Vagina (tissue), 2 donors: ENCODE measurements around the gene L3MBTL1. TPM values are rescaled to one million over a fixed set of nuclear protein-coding genes. Genes with fewer than 3 reads are reported as not detected.

Experiments
- DNase-seq, 2 donors: peaks; one replicate each; pipeline ENCODE4 v3.0.0-alpha.2; 2017; ENCODE audit errors: extremely low spot score in 2 of 2
- H3K27ac ChIP-seq: fragments of 200-600 bp; sonication (generic); one replicate; pipeline ENCODE4 v1.5.1; 2019
- H3K27me3 ChIP-seq: fragments of 200-600 bp; sonication (generic); one replicate; pipeline ENCODE4 v1.5.1; 2019
- H3K36me3 ChIP-seq, 2 donors: fragments of 200-600 bp; sonication (generic); one replicate each; pipeline ENCODE4 v1.5.1; 2017 to 2019
- H3K4me1 ChIP-seq: fragments of 200-600 bp; sonication (generic); one replicate; pipeline ENCODE4 v1.5.1; 2019
- H3K4me3 ChIP-seq, 2 donors: fragments of 200-600 bp; sonication (generic); 1 replicate in 1 of 2; 2 replicates in 1 of 2; pipeline ENCODE4 v1.5.1; 2016 to 2019
- H3K9me3 ChIP-seq: fragments of 200-600 bp; sonication (generic); one replicate; pipeline ENCODE4 v1.5.1; 2019
- CTCF ChIP-seq, 3 experiments: fragments of 450-650 bp in 2 of 3; fragments of 200-600 bp in 1 of 3; sonication (generic) in 1 of 3; IDR thresholded peaks; one replicate each; pipeline ENCODE4 v1.5.1; 2017 to 2019; ENCODE audit warnings: antibody characterized with exemption in 3 of 3, mild to moderate bottlenecking in 2 of 3, moderate library complexity in 2 of 3
- POLR2A ChIP-seq, 2 donors: fragments of 450-650 bp; IDR thresholded peaks; one replicate each; pipeline ENCODE4 v1.6.1; 2017; ENCODE audit warnings: antibody characterized with exemption in 2 of 2, mild to moderate bottlenecking in 2 of 2, moderate library complexity in 2 of 2
- POLR2AphosphoS5 ChIP-seq, 2 donors: sonication (generic); formaldehyde crosslinking; IDR thresholded peaks; one replicate each; pipeline ENCODE4 v1.9.0; 2017; ENCODE audit warnings: antibody characterized with exemption in 2 of 2, mild to moderate bottlenecking in 2 of 2, low read depth in 1 of 2; ENCODE audit not compliant: insufficient read depth in 1 of 2
- intact Hi-C: fragments of 100-400 bp; cut with DNase I; formaldehyde crosslinking; loops from one replicate; pipeline ENCODE4 v1.15.1; 2023
- total RNA-seq: library from RNA; depleted of rRNA; stranded (reverse); fragments of >200 nt; gene quantifications from one replicate; pipeline ENCODE4 v1.2.3, GENCODE V29; 2016

L3MBTL1 gene
- total RNA-seq, 1 donor from 2014 or later, result 20.9 TPM

GRCh38 chr20:43460830-43461200 is 46.7 kb upstream of the L3MBTL1 start:
- no peak for DNase-seq
- Histone ChIP-seq H3K4me3 (no peak overlapping the region), H3K9me3 (no peaks in the 10 kb centered on the region), H3K4me1 (peaks cover 29% of the 10 kb centered on the region), H3K36me3 (peaks cover 0 to 56% of the 10 kb centered on the region in 2 donors), H3K27me3 (no peaks in the 10 kb centered on the region), H3K27ac (no peak overlapping the region)
- TF ChIP-seq CTCF (IDR thresholded peaks at IDR 0.05) (no peak), POLR2A (IDR thresholded peaks at IDR 0.05) (no peak), POLR2AphosphoS5 (IDR thresholded peaks at IDR 0.05; ENCODE audit: insufficient read depth in 1 of 2, low read depth in 1 of 2) (no peak)
- intact Hi-C loops, result no loop called here

GRCh38 chr20:43461894-43462659 is 45.4 kb upstream of the L3MBTL1 start:
- H3K4me3 ChIP-seq, result no peak overlapping the region
- H3K27ac ChIP-seq, result no peak overlapping the region
- intact Hi-C loops, result no loop called here
- no peak for TF ChIP-seq POLR2A (IDR thresholded peaks at IDR 0.05)
- no peak for TF ChIP-seq CTCF (IDR thresholded peaks at IDR 0.05)
- TF ChIP-seq POLR2AphosphoS5 (IDR thresholded peaks at IDR 0.05; ENCODE audit: insufficient read depth in 1 of 2, low read depth in 1 of 2), result no peak
- peaks cover 0 to 59% of the 10 kb centered on the region in 2 donors for H3K36me3 ChIP-seq
- H3K9me3 ChIP-seq, result no peaks in the 10 kb centered on the region
- H3K27me3 ChIP-seq, result no peaks in the 10 kb centered on the region
- H3K4me1 ChIP-seq, result peaks cover 22% of the 10 kb centered on the region
- no peak for DNase-seq

GRCh38 chr20:43462660-43463526 is 44.6 kb upstream of the L3MBTL1 start:
- Histone ChIP-seq H3K36me3 (peaks cover 0 to 59% of the 10 kb centered on the region in 2 donors), H3K9me3 (no peaks in the 10 kb centered on the region), H3K27me3 (no peaks in the 10 kb centered on the region), H3K4me3 (no peak overlapping the region), H3K4me1 (peaks cover 22% of the 10 kb centered on the region), H3K27ac (no peak overlapping the region)
- DNase-seq, result no peak
- intact Hi-C loops, result no loop called here
- TF ChIP-seq POLR2AphosphoS5 (IDR thresholded peaks at IDR 0.05; ENCODE audit: insufficient read depth in 1 of 2, low read depth in 1 of 2) (no peak), CTCF (IDR thresholded peaks at IDR 0.05) (no peak), POLR2A (IDR thresholded peaks at IDR 0.05) (no peak)

- DNase-seq, result no peak
- H3K9me3 ChIP-seq, result no peaks in the 10 kb centered on the region
- H3K4me3 ChIP-seq, result no peak overlapping the region
- no peaks in the 10 kb centered on the region for H3K27me3 ChIP-seq
- H3K36me3 ChIP-seq, result peaks cover 0 to 59% of the 10 kb centered on the region in 2 donors
- TF ChIP-seq CTCF (IDR thresholded peaks at IDR 0.05) (no peak), POLR2AphosphoS5 (IDR thresholded peaks at IDR 0.05; ENCODE audit: insufficient read depth in 1 of 2, low read depth in 1 of 2) (no peak), POLR2A (IDR thresholded peaks at IDR 0.05) (no peak)
- H3K4me1 ChIP-seq, result peaks cover 22% of the 10 kb centered on the region
- intact Hi-C loops, result no loop called here
- no peak overlapping the region for H3K27ac ChIP-seq
Measured at GRCh38 chr20:43463527-43464218, 43.8 kb upstream of the L3MBTL1 start.
